Measurements from ENCODE around the gene KLHL17.
A peak's percentile ranks its signal among the peaks of the same experiment; 100 is the strongest.
"Not testable (repeated sequence)": the region's sequence is repeated elsewhere in the genome, so short reads cannot be mapped to it uniquely, and the experiment has no call there.

The KLHL17 gene

GRCh38 chr1:1003618-1004419 lies 43.4 kb downstream of the KLHL17 start:
- no peak for DNase-seq

- no peak for DNase-seq
Observed at GRCh38 chr1:1004420-1004779, 44.0 kb downstream of the KLHL17 start.

GRCh38 chr1:1004780-1005697 lies 44.7 kb downstream of the KLHL17 start:
- DNase-seq = peak; percentile 47

- DNase-seq = no peak
Observed at GRCh38 chr1:1005774-1006304, 45.5 kb downstream of the KLHL17 start.

- DNase-seq = peak; percentile 24
Observed at GRCh38 chr1:1006305-1007159, 46.1 kb downstream of the KLHL17 start.

- not testable (repeated sequence) for DNase-seq
Observed at GRCh38 chr1:1010131-1010530, 49.7 kb downstream of the KLHL17 start.

- DNase-seq = no peak
Observed at GRCh38 chr1:1011396-1011949, 51.1 kb downstream of the KLHL17 start.

GRCh38 chr1:1012736-1013104 lies 52.3 kb downstream of the KLHL17 start:
- DNase-seq = not testable (repeated sequence)

GRCh38 chr1:1013105-1013921 lies 52.9 kb downstream of the KLHL17 start, which contains the start of gene ISG15:
TSS of gene ISG15 (plus strand) at chr1:1013497. CDS start at chr1:1013574, 77 bp downstream.
- DNase-seq = peak; percentile 99

GRCh38 chr1:1013922-1014648 lies 53.7 kb downstream of the KLHL17 start:
- DNase-seq = peak; percentile 47

GRCh38 chr1:1014799-1015681 lies 54.7 kb downstream of the KLHL17 start:
- peak; percentile 75 for DNase-seq

All from suppressor macrophage treated with lipopolysaccharide for 4 hours (primary cell).